Measurements from ENCODE around the gene PITHD1. TPM values are rescaled to one million over a fixed set of nuclear protein-coding genes. Genes with fewer than 3 reads are reported as not detected.

PITHD1 gene
- total RNA-seq: 99.2 TPM

DNA sequence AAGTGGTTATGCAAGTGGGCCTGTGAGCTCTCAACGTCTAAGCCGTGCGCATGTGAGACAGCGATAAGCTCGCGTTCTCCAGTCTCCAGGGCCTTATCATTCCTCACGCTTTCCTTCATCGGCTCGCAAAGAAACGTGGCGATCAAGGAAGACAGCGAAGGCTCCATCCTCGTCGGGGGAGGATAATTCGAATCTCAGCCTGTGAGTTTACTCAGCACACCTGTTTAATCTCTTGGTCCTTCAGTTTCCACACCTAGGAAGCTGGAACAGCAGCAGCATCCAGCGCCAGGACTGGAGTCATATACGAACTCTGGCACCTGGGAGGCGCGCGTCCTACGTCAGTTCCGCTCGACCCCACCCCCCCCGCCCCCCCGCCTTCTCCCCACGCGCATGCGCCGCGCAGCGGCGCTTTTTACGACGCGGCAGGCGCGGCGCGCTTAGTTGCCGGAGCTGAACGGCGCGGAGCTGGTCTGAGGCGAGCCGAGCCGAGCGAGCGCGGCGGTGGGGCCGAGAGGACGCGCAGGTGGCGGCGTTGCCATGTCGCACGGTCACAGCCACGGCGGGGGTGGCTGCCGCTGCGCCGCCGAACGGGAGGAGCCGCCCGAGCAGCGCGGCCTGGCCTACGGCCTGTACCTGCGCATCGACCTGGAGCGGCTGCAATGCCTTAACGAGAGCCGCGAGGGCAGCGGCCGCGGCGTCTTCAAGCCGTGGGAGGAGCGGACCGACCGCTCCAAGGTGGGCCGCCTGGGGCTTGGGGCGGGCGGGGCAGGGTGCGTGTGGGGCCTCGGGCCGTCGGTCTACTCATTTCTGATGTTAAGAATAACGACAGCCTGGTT, at the start of gene PITHD1:
Gene PITHD1, plus strand, starts transcription at position 440 of the 836 bp plus-strand sequence. Its CDS starts 98 bp downstream, at position 538.

GRCh38 chr1:23743287-23744152, 34.7 kb upstream of the PITHD1 start, which contains the start of gene ELOA:
TSS of gene ELOA (plus strand) at chr1:23743471. CDS start at chr1:23743504, 33 bp downstream.

DNA sequence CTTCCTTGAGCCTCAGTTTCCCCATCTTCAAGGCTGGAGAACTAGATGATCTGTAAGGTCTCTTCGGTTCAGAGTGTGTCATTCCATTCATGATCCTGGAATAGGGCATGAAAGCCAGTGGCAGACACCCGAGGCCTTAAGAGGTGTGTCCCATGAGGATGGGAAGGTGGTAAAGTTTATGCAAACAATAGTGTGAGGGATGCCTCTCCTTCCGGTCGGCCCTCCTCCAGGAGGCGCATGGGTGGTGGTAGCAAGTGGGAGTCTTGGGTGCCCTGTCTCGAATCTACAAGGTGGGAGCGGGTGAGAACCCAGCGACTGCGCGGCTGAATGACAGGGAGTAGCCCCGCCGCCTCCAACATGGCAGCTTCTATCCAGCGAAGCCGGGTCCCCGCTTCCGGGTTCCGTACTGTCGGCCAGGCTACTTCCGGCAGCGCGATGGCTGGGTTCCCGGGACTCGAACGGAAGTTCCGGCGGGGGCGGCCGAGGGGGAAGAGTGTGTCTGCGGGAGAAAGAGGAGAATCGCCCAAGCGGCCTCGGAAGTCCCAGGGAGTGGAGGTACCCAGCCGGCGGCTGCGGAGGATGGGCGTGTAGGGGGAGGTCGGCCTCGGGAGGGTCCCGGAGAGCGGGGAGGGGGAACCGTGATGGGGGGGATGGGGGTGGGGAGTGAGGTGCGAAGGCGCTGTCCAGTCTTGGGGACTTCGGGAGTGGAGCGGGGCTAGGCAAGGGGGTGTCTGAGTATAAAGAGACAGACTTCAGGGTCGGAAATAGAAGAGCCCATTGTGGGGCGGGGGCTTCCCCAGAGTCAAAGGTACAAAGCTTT, 12.7 kb downstream of the PITHD1 start, which contains the start of gene LYPLA2:
Gene LYPLA2, plus strand, starts transcription at position 450 of the 820 bp plus-strand sequence. CDS start 1,538 bp downstream, outside the sequence.

GRCh38 chr1:23800400-23801337, 22.5 kb downstream of the PITHD1 start, which contains the start of gene GALE:
TSS of gene GALE (minus strand) at chr1:23800754. CDS start at chr1:23799007, 1,747 bp downstream.

DNA sequence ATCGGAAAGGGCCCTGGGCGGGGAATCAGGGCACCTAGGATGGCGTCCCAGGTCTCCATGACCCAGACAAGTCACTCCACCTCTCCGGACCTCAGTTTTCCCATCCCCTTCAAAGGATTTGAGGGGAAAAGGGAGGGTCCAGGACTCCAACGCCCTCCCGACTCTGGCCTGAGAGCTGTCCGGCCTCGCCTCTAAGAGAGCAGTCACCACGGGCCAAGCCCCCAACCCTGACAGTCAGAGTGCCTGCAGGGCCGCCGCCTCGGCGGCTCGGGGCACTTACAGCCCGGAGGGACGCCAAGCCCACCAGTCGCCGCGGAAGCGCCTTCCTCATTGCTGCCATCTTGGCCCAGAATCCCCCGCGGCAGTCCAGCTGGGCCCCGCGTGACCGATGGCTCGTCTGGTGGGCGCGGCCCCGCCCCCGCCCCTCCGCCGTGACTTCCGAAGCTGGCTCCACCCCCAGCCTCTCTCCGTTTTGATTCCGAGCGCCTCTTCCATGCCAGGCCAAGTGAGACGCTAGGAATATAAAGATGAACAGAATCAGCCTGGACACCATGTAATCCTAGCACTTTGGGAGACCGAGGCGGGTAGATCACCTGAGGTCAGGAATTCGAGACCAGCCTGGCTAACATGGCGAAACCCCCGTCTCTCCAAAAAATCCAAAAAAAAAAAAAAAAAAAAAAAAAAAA, 47.0 kb downstream of the PITHD1 start, which contains the start of gene HMGCL:
Gene HMGCL, minus strand, starts transcription at position 354 of the 686 bp plus-strand sequence. Its CDS starts 14 bp downstream, at position 340.

Other genes with a start within 250 kb of the PITHD1 start
- 3.0 TPM for gene E2F2, start 247.2 kb upstream of the PITHD1 start, total RNA-seq
- 51.9 TPM for gene ID3, start 218.9 kb upstream of the PITHD1 start, total RNA-seq
- 745 TPM for gene RPL11, start 86.6 kb upstream of the PITHD1 start, total RNA-seq
- 24.2 TPM for gene ELOA, start 34.9 kb upstream of the PITHD1 start, total RNA-seq
- 43.8 TPM for gene LYPLA2, start 12.7 kb downstream of the PITHD1 start, total RNA-seq
- 19.1 TPM for gene GALE, start 22.3 kb downstream of the PITHD1 start, total RNA-seq
- gene HMGCL, start 47.0 kb downstream of the PITHD1 start, total RNA-seq: 19.1 TPM
- 28.8 TPM for gene FUCA1, start 89.9 kb downstream of the PITHD1 start, total RNA-seq
- not detected for gene CNR2, start 134.9 kb downstream of the PITHD1 start, total RNA-seq
- gene PNRC2, start 181.4 kb downstream of the PITHD1 start, total RNA-seq: 96.9 TPM
- 115 TPM for gene SRSF10, start 201.9 kb downstream of the PITHD1 start, total RNA-seq